Measurements from ENCODE around the gene LRRFIP1.

The LRRFIP1 gene

GRCh38 chr2:237642038-237642734 is 14.8 kb downstream of the LRRFIP1 start:
- DNase-seq, result no peak

- DNase-seq, result no peak
These were observed 15.7 kb downstream of the LRRFIP1 start for GRCh38 chr2:237643066-237643465.

- DNase-seq, result no peak
These were observed 16.4 kb downstream of the LRRFIP1 start for GRCh38 chr2:237643582-237644380.

GRCh38 chr2:237644381-237644703 is 17.0 kb downstream of the LRRFIP1 start:
- no peak for DNase-seq

GRCh38 chr2:237645261-237645660 is 17.9 kb downstream of the LRRFIP1 start:
- no peak for DNase-seq

- no peak for DNase-seq
These were observed 20.0 kb downstream of the LRRFIP1 start for GRCh38 chr2:237647176-237648015.

- no peak for DNase-seq
These were observed 20.6 kb downstream of the LRRFIP1 start for GRCh38 chr2:237648016-237648381.

GRCh38 chr2:237649541-237650454 is 22.4 kb downstream of the LRRFIP1 start:
- no peak for DNase-seq

- no peak for DNase-seq
These were observed 23.1 kb downstream of the LRRFIP1 start for GRCh38 chr2:237650455-237650850.

- no peak for DNase-seq
These were observed 24.4 kb downstream of the LRRFIP1 start for GRCh38 chr2:237651761-237652160.

- DNase-seq, result no peak
These were observed 24.8 kb downstream of the LRRFIP1 start for GRCh38 chr2:237652181-237652580.

- DNase-seq, result no peak
These were observed 25.5 kb downstream of the LRRFIP1 start for GRCh38 chr2:237652854-237653253.

- DNase-seq, result no peak
These were observed 26.6 kb downstream of the LRRFIP1 start for GRCh38 chr2:237653776-237654558.

- DNase-seq, result no peak
These were observed 29.7 kb downstream of the LRRFIP1 start for GRCh38 chr2:237657063-237657462.

- no peak for DNase-seq
These were observed 33.1 kb downstream of the LRRFIP1 start for GRCh38 chr2:237660381-237660900.

GRCh38 chr2:237661270-237661669 is 33.9 kb downstream of the LRRFIP1 start:
- DNase-seq, result no peak

- no peak for DNase-seq
These were observed 34.5 kb downstream of the LRRFIP1 start for GRCh38 chr2:237661799-237662328.

- DNase-seq, result peak; percentile 57
These were observed 35.3 kb downstream of the LRRFIP1 start for GRCh38 chr2:237662671-237663093.

GRCh38 chr2:237663517-237664110 is 36.2 kb downstream of the LRRFIP1 start:
- no peak for DNase-seq

- DNase-seq, result no peak
These were observed 36.8 kb downstream of the LRRFIP1 start for GRCh38 chr2:237664151-237664550.

GRCh38 chr2:237665713-237666143 is 38.3 kb downstream of the LRRFIP1 start:
- no peak for DNase-seq

Data from RPMI8226 (cell line).